Gastrocnemius medialis (tissue), 4 donors: ENCODE results near the gene TESK2.

Source experiments
- CTCF ChIP-seq, 5 experiments: fragments of 450-650 bp in 3 of 5; fragments of 200-600 bp in 2 of 5; sonication (generic) in 2 of 5; IDR thresholded peaks in 4 of 5; conservative IDR thresholded peaks in 1 of 5; 1 replicate in 4 of 5; 2 replicates in 1 of 5; pipeline ENCODE4 v1.5.1; 2016 to 2019; ENCODE audit warnings: antibody characterized with exemption in 5 of 5, mild to moderate bottlenecking in 3 of 5, moderate library complexity in 3 of 5
- POLR2A ChIP-seq, 2 donors: fragments of 450-650 bp; IDR thresholded peaks; one replicate each; pipeline ENCODE4 v1.6.1; 2017; ENCODE audit warnings: antibody characterized with exemption in 2 of 2, mild to moderate bottlenecking in 2 of 2, moderate library complexity in 2 of 2

GRCh38 chr1:45397285-45397684 is 93.7 kb downstream of the TESK2 start:
- TF ChIP-seq CTCF (IDR thresholded peaks at IDR 0.05 in 4 of 5, conservative IDR thresholded peaks at IDR 0.05 in 1 of 5) = no peak
- TF ChIP-seq POLR2A (IDR thresholded peaks at IDR 0.05) = no peak
